Measurements from ENCODE around the gene PCDHGC3. TPM values are rescaled to one million over a fixed set of nuclear protein-coding genes. Genes with fewer than 3 reads are reported as not detected.

Gene PCDHGC3
- total and polyA plus RNA-seq, 8 donors: 9.1 to 25.3 (median 18.9) TPM

DNA sequence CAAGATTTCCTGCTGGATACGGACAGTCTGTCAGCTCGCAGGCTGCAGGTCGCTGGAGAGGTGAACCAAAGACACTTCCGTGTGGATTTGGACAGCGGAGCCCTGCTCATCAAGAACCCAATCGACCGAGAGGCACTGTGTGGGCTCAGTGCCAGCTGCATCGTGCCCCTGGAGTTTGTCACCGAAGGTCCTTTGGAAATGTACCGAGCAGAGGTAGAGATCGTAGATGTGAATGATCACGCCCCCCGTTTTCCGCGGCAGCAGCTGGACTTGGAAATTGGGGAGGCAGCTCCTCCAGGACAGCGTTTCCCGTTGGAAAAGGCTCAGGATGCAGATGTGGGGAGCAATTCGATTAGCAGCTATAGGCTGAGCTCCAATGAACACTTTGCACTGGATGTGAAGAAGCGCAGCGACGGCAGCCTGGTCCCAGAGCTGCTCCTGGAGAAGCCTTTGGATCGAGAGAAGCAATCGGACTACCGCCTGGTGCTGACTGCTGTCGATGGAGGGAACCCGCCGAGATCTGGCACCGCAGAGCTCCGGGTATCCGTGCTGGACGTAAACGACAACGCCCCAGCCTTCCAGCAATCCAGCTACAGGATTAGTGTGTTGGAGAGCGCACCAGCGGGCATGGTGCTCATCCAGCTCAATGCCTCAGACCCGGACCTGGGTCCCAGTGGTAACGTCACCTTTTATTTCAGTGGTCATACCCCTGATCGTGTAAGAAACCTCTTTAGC lies 9.7 kb downstream of the PCDHGC3 start:
- no peaks in the 10 kb centered on the region for H3K27me3 ChIP-seq
- WGBS, 2 donors: 58 to 60% methylated on average over 38 of the region's 38 CpGs
- TF ChIP-seq, protein P1, sequence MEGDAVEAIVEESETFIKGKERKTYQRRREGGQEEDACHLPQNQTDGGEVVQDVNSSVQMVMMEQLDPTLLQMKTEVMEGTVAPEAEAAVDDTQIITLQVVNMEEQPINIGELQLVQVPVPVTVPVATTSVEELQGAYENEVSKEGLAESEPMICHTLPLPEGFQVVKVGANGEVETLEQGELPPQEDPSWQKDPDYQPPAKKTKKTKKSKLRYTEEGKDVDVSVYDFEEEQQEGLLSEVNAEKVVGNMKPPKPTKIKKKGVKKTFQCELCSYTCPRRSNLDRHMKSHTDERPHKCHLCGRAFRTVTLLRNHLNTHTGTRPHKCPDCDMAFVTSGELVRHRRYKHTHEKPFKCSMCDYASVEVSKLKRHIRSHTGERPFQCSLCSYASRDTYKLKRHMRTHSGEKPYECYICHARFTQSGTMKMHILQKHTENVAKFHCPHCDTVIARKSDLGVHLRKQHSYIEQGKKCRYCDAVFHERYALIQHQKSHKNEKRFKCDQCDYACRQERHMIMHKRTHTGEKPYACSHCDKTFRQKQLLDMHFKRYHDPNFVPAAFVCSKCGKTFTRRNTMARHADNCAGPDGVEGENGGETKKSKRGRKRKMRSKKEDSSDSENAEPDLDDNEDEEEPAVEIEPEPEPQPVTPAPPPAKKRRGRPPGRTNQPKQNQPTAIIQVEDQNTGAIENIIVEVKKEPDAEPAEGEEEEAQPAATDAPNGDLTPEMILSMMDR (IDR thresholded peaks at IDR 0.05): no peak
- peak in 1 of 6 donors; percentile 20 for DNase-seq
- ATAC-seq: peak in 3 of 4 donors; percentile 12 to 36 (median 35)
- no peaks in the 10 kb centered on the region for H3K36me3 ChIP-seq
- no peak for FAIRE-seq
- intact Hi-C loops (cut with DNase I): no loop called here
- H3K27ac ChIP-seq: no peak overlapping the region
- H3K9me3 ChIP-seq: no peaks in the 10 kb centered on the region
- no peaks in the 10 kb centered on the region for H3K4me1 ChIP-seq
- H3K4me3 ChIP-seq: peak overlapping the region in 2 of 4 donors; percentile 12 to 36

DNA sequence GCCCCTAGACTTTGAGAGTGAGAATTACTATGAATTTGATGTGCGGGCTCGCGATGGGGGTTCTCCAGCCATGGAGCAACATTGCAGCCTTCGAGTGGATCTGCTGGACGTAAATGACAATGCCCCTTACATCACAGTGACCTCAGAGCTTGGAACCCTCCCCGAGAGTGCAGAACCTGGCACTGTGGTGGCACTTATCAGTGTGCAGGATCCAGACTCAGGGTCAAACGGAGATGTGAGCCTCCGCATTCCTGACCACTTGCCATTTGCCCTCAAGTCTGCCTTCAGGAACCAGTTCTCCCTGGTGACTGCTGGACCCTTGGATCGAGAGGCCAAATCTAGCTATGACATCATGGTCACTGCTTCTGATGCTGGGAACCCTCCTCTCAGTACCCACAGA lies 10.3 kb downstream of the PCDHGC3 start:
- FAIRE-seq (no peak), DNase-seq (no peak), ATAC-seq (no peak)
- Histone ChIP-seq H3K4me3 (no peak overlapping the region), H3K36me3 (no peaks in the 10 kb centered on the region), H3K4me1 (no peaks in the 10 kb centered on the region), H3K9me3 (no peaks in the 10 kb centered on the region), H3K27ac (no peak overlapping the region), H3K27me3 (no peaks in the 10 kb centered on the region)
- intact Hi-C loops (cut with DNase I): no loop called here
- TF ChIP-seq, protein P1 (IDR thresholded peaks at IDR 0.05): no peak
- 91% methylated on average over 9 of the region's 9 CpGs for WGBS, 2 donors

DNA sequence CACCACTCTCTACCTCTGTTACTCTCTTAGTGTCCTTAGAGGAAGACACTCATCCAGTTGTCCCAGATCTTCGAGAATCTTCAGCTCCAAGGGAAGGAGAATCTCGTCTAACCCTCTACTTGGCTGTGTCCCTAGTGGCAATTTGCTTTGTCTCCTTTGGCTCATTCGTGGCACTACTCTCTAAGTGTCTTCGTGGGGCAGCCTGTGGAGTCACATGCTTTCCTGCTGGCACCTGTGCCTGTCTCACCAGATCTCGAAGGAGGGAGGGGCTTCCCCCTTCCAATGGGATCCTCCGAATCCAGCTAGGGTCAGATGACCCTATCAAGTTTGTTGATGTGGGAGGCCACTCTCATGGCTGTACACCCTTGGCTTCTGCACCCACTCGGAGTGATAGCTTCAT lies 11.4 kb downstream of the PCDHGC3 start:
- 90 to 92% methylated on average over 7 of the region's 7 CpGs for WGBS, 2 donors

DNA sequence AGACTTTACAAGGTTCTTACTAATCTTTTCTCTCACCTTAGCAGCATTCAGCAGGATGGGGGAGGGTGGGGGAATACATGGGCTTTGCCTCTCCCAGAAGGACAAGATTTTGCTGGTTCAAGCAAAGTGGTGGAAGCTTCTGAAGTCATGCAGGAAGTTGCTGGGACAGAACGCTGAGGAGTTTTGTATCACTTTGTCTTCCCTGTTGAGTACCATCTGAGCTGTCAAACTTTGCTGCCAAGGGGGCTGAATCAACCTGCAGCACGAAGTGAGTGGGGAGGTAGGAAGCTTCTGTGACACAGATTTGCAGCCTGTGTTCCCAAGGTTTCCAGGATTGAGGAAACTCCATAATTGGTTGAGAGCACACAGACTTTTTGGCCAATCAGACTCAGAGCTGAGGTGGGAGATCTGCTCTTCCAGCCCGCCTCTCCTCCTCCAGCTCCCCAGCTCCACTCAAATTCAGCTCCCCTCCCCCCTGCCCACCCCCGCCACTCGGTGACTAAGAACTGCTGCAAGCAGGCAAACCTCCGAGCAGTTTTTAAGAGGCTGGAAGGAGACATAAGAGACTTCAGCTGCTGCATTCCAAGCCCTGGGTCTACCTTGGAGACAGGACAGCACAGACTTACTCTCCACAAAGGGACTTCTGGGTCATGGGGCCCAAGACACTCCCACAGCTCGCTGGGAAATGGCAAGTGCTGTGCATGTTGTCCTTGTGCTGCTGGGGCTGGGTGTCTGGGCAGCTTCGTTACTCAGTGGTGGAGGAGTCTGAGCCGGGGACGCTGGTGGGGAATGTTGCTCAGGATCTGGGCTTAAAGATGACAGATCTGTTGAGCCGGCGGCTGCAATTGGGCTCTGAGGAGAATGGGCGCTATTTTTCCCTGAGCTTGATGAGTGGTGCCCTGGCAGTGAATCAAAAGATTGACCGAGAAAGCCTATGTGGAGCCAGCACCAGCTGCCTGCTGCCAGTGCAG lies 13.1 kb downstream of the PCDHGC3 start, which contains the start of gene PCDHGC5:
Gene PCDHGC5 (plus strand): TSS at position 491 of the 971 bp plus-strand sequence. CDS start 160 bp downstream, at position 651.
- Histone ChIP-seq H3K4me1 (no peaks in the 10 kb centered on the region), H3K4me3 (no peak within 1 kb of the TSS), H3K27ac (no peak within 1 kb of the TSS), H3K36me3 (no peaks in the 10 kb centered on the region), H3K9me3 (no peaks in the 10 kb centered on the region), H3K27me3 (no peaks in the 10 kb centered on the region)
- TF ChIP-seq, protein P1 (IDR thresholded peaks at IDR 0.05): no peak
- DNase-seq: no peak
- intact Hi-C loops (cut with DNase I): no loop called here
- peak in 1 of 4 donors; percentile 41 for ATAC-seq
- WGBS, 2 donors: 78 to 82% methylated on average over 14 of the region's 14 CpGs
- FAIRE-seq: no peak

More for the DNA sequence above, 11.4 kb downstream of the PCDHGC3 start:
- Histone ChIP-seq H3K27ac (no peak overlapping the region), H3K36me3 (no peaks in the 10 kb centered on the region), H3K27me3 (no peaks in the 10 kb centered on the region), H3K4me1 (no peaks in the 10 kb centered on the region), H3K9me3 (no peaks in the 10 kb centered on the region), H3K4me3 (no peak overlapping the region)
- TF ChIP-seq, protein P1 (IDR thresholded peaks at IDR 0.05): no peak
- ATAC-seq: no peak
- intact Hi-C loops (cut with DNase I): no loop called here
- no peak for DNase-seq
- FAIRE-seq: no peak

All from pancreas (tissue), 10 donors.